Endodermal cell (in vitro differentiated cells): ENCODE results near the gene LRRC9. TPM values are rescaled to one million over a fixed set of nuclear protein-coding genes. Genes with fewer than 3 reads are reported as not detected.

Experiments
- DNase-seq: peaks from one replicate; pipeline ENCODE4 v3.0.0-alpha.2; 2017
- H3K27ac ChIP-seq: 2 replicates; pipeline ENCODE4 v1.5.1; 2013; ENCODE audit warnings: mild to moderate bottlenecking, low read depth, low read length, moderate library complexity
- H3K27me3 ChIP-seq: 2 replicates; pipeline ENCODE4 v1.6.1; 2013; ENCODE audit warnings: mild to moderate bottlenecking, low read length, moderate library complexity; ENCODE audit not compliant: insufficient read depth, control insufficient read depth, poor library complexity, severe bottlenecking
- H3K36me3 ChIP-seq: 2 replicates; pipeline ENCODE4 v1.7.0; 2013; ENCODE audit warnings: mild to moderate bottlenecking, low read length, moderate library complexity; ENCODE audit not compliant: control insufficient read depth, insufficient read depth
- H3K4me1 ChIP-seq: one replicate; pipeline ENCODE4 v1.7.0; 2013; ENCODE audit warnings: low read length; ENCODE audit not compliant: control insufficient read depth, insufficient read depth
- H3K4me3 ChIP-seq: 2 replicates; pipeline ENCODE4 v1.5.1; 2013; ENCODE audit warnings: mild to moderate bottlenecking, low read length, moderate library complexity
- H3K9ac ChIP-seq: 2 replicates; pipeline ENCODE4 v1.6.1; 2013; ENCODE audit warnings: mild to moderate bottlenecking, low read length, moderate library complexity; ENCODE audit not compliant: poor library complexity, severe bottlenecking; ENCODE audit errors: extremely low read depth
- H3K9me3 ChIP-seq: 2 replicates; pipeline ENCODE4 v1.6.1; 2013; ENCODE audit warnings: mild to moderate bottlenecking, low read length, moderate library complexity; ENCODE audit not compliant: control insufficient read depth
- H3K27ac Mint-ChIP-seq: 2 replicates; pipeline ENCODE4 v1.8.0; 2020; ENCODE audit warnings: mixed read lengths
- H3K27me3 Mint-ChIP-seq: 2 replicates; pipeline ENCODE4 v1.8.0; 2021; ENCODE audit warnings: mild to moderate bottlenecking, mixed read lengths; ENCODE audit not compliant: insufficient read depth
- H3K36me3 Mint-ChIP-seq: 2 replicates; pipeline ENCODE4 v1.8.0; 2020; ENCODE audit warnings: low read depth, mixed read lengths
- H3K4me1 Mint-ChIP-seq: 2 replicates; pipeline ENCODE4 v1.8.0; 2020; ENCODE audit warnings: mixed read lengths
- H3K4me3 Mint-ChIP-seq: 2 replicates; pipeline ENCODE4 v1.8.0; 2020; ENCODE audit warnings: mild to moderate bottlenecking, moderate library complexity, mixed read lengths
- H3K9me3 Mint-ChIP-seq: 2 replicates; pipeline ENCODE4 v1.8.0; 2020; ENCODE audit warnings: mild to moderate bottlenecking, mixed read lengths
- WGBS, 2 experiments: methylation state at CpG; one replicate each; pipeline versions ENCODE4 v1.1.5 to v1.1.7; 2013; ENCODE audit warnings: missing lambda C conversion rate in 2 of 2, mixed read lengths in 1 of 2; ENCODE audit not compliant: insufficient coverage in 1 of 2, insufficient read length in 1 of 2; 5-methylcytosine and 5-hydroxymethylcytosine counted together
- total RNA-seq, 2 donors: library from RNA; stranded (reverse); fragmentation: NEBNext Ultra II Directional in 1 of 2; extraction: Animal tissue kit (Norgen Biotek cat#: 25700) in 1 of 2; gene quantifications; 2 replicates in 1 of 2; 3 replicates in 1 of 2; pipeline ENCODE4 v1.2.1, GENCODE V29; 2021
- TF ChIP-seq, protein P1 (sequence below): fragments of 200-600 bp; sonication (generic); conservative IDR thresholded peaks from 2 replicates; pipeline ENCODE4 v1.5.0; 2021; ENCODE audit warnings: antibody characterized with exemption, mild to moderate bottlenecking

The LRRC9 gene
- total RNA-seq, 2 donors from 2014 or later, result 3.0 to 3.5 TPM

DNA sequence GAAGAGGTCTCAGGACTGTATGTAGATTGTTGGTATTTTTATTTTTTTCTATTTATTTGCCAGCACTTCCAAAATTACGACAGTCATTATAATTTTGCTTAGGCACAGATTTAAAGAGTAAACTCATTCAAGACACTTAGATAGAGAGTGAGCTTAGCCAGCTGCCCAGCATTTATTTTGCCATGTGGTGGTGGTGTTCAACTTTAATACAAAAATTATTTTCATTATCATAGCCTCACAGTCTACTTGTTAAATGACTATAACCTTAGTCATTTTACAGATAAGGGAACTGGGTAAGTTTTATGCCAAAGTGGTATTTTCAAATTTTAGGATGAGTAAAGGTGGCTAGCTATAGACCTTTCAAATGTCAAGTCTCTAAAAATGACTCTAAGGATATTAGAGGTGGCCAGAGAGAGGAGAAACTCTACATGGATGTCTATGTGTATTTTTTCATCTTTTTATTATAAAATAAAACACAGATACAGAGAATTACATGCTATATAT, 66.7 kb downstream of the LRRC9 start:
- 100% methylated on average over 1 of the region's 1 CpG; no CpG with 5 or more reads in 1 of the 2 experiments for WGBS, 2 experiments
- no peaks in the 10 kb centered on the region for H3K27me3 ChIP-seq
- H3K36me3 ChIP-seq, result no peaks in the 10 kb centered on the region
- H3K9ac ChIP-seq, result no peak overlapping the region
- no peak overlapping the region for H3K4me3 ChIP-seq
- no peak overlapping the region for H3K27ac ChIP-seq
- H3K9me3 Mint-ChIP-seq, result peaks cover 22% of the 10 kb centered on the region
- H3K27me3 Mint-ChIP-seq, result no peaks in the 10 kb centered on the region
- H3K27ac Mint-ChIP-seq, result no peak overlapping the region
- no peaks in the 10 kb centered on the region for H3K4me1 ChIP-seq
- peaks cover 19% of the 10 kb centered on the region for H3K9me3 ChIP-seq
- no peaks in the 10 kb centered on the region for H3K36me3 Mint-ChIP-seq
- TF ChIP-seq, protein P1, sequence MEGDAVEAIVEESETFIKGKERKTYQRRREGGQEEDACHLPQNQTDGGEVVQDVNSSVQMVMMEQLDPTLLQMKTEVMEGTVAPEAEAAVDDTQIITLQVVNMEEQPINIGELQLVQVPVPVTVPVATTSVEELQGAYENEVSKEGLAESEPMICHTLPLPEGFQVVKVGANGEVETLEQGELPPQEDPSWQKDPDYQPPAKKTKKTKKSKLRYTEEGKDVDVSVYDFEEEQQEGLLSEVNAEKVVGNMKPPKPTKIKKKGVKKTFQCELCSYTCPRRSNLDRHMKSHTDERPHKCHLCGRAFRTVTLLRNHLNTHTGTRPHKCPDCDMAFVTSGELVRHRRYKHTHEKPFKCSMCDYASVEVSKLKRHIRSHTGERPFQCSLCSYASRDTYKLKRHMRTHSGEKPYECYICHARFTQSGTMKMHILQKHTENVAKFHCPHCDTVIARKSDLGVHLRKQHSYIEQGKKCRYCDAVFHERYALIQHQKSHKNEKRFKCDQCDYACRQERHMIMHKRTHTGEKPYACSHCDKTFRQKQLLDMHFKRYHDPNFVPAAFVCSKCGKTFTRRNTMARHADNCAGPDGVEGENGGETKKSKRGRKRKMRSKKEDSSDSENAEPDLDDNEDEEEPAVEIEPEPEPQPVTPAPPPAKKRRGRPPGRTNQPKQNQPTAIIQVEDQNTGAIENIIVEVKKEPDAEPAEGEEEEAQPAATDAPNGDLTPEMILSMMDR, result no peak
- H3K4me3 Mint-ChIP-seq, result no peak overlapping the region
- H3K4me1 Mint-ChIP-seq, result no peaks in the 10 kb centered on the region
- no peak for DNase-seq

DNA sequence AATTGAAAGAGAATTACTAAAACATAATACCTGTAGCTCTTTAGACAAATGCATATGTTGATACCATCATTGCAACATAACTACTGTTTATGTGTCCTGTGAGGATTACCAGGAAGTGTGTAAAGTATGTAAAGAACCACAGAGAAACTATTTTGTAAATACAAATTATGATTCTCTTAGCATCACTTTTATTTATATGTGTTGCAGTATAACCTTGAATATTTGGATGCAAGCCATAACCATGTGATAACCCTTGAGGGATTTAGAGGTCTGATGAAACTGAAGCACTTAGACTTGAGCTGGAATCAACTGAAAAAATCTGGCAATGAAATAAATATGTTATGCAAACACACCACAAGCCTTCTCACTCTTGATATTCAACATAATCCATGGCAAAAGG, 77.5 kb downstream of the LRRC9 start:
- Mint-ChIP-seq H3K27me3 (no peaks in the 10 kb centered on the region), H3K27ac (no peak overlapping the region), H3K4me1 (no peaks in the 10 kb centered on the region), H3K9me3 (peaks cover 6% of the 10 kb centered on the region), H3K4me3 (no peak overlapping the region), H3K36me3 (no peaks in the 10 kb centered on the region)
- H3K9ac ChIP-seq, result no peak overlapping the region
- H3K9me3 ChIP-seq, result no peaks in the 10 kb centered on the region
- TF ChIP-seq, protein P1, result no peak
- no peaks in the 10 kb centered on the region for H3K4me1 ChIP-seq
- no peak overlapping the region for H3K4me3 ChIP-seq
- H3K36me3 ChIP-seq, result no peaks in the 10 kb centered on the region
- no peak for DNase-seq
- H3K27ac ChIP-seq, result no peak overlapping the region
- H3K27me3 ChIP-seq, result no peaks in the 10 kb centered on the region

DNA sequence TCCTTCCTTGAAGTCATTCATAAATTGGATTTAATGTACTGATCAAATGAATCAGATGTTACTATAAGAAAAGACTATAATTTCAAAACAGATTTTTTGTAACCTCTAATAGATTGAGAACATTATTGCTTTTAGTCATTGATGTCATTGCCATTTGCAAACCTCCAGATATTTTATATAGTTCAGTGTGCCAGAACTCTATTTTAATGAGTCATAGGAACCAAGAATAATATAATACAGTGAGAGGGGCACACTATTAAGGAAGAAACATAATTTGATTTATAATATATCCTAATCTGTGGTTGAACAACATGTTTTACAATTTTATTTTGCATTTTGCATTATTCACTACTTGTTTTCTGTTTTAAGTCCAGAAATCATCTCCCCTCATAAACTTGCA, 78.0 kb downstream of the LRRC9 start:
- Histone ChIP-seq H3K9ac (no peak overlapping the region), H3K27me3 (no peaks in the 10 kb centered on the region), H3K36me3 (no peaks in the 10 kb centered on the region), H3K27ac (no peak overlapping the region), H3K4me1 (no peaks in the 10 kb centered on the region), H3K4me3 (no peak overlapping the region), H3K9me3 (no peaks in the 10 kb centered on the region)
- Mint-ChIP-seq H3K4me3 (no peak overlapping the region), H3K9me3 (peaks cover 2% of the 10 kb centered on the region), H3K36me3 (no peaks in the 10 kb centered on the region), H3K27me3 (no peaks in the 10 kb centered on the region), H3K4me1 (no peaks in the 10 kb centered on the region), H3K27ac (no peak overlapping the region)
- no peak for DNase-seq
- TF ChIP-seq, protein P1, result no peak
